GM21526 (cell line): ENCODE data around the gene PSMD2.
A peak's percentile ranks its signal among the peaks of the same experiment; 100 is the strongest.

ENCODE experiments used
- ATAC-seq: cut with Tn5 transposase; IDR thresholded peaks from one replicate; pipeline ENCODE4 v1.9.1; 2021; ENCODE audit warnings: moderate library complexity; ENCODE audit not compliant: unreplicated experiment, low FRiP score

Gene PSMD2

GRCh38 chr3:184315871-184316661 lies 17.0 kb downstream of the PSMD2 start:
- ATAC-seq = no peak

GRCh38 chr3:184316792-184317191 lies 17.8 kb downstream of the PSMD2 start:
- no peak for ATAC-seq

GRCh38 chr3:184317201-184317600 lies 18.2 kb downstream of the PSMD2 start:
- no peak for ATAC-seq

GRCh38 chr3:184320104-184320445 lies 21.0 kb downstream of the PSMD2 start:
- ATAC-seq = no peak

GRCh38 chr3:184321666-184322065 lies 22.6 kb downstream of the PSMD2 start:
- ATAC-seq = no peak

GRCh38 chr3:184322731-184323487 lies 23.9 kb downstream of the PSMD2 start:
- no peak for ATAC-seq

GRCh38 chr3:184323696-184324095 lies 24.7 kb downstream of the PSMD2 start:
- no peak for ATAC-seq

- no peak for ATAC-seq
These were observed 26.2 kb downstream of the PSMD2 start for GRCh38 chr3:184325269-184325668.

- ATAC-seq = no peak
These were observed 26.8 kb downstream of the PSMD2 start for GRCh38 chr3:184325715-184326369.

GRCh38 chr3:184327171-184327570 lies 28.1 kb downstream of the PSMD2 start:
- no peak for ATAC-seq

- ATAC-seq = no peak
These were observed 29.5 kb downstream of the PSMD2 start for GRCh38 chr3:184328516-184328915.

GRCh38 chr3:184332370-184333090 lies 33.5 kb downstream of the PSMD2 start:
- no peak for ATAC-seq

GRCh38 chr3:184333190-184333589 lies 34.1 kb downstream of the PSMD2 start:
- no peak for ATAC-seq

- no peak for ATAC-seq
These were observed 34.7 kb downstream of the PSMD2 start for GRCh38 chr3:184333700-184334099.

- ATAC-seq = no peak
These were observed 35.6 kb downstream of the PSMD2 start for GRCh38 chr3:184334470-184335158.

- no peak for ATAC-seq
These were observed 36.2 kb downstream of the PSMD2 start for GRCh38 chr3:184335291-184335660.

- ATAC-seq = peak; percentile 71
These were observed 36.9 kb downstream of the PSMD2 start for GRCh38 chr3:184335661-184336546.

- ATAC-seq = no peak
These were observed 37.7 kb downstream of the PSMD2 start for GRCh38 chr3:184336547-184337398.

GRCh38 chr3:184337399-184337714 lies 38.3 kb downstream of the PSMD2 start, which contains the start of gene FAM131A:
FAM131A (plus strand) TSS chr3:184337600; CDS start chr3:184337631, 31 bp downstream.
- no peak for ATAC-seq
